Upper lobe of right lung (tissue), 1 donor: ENCODE data around the gene PHYHIPL. TPM values are rescaled to one million over a fixed set of nuclear protein-coding genes. Genes with fewer than 3 reads are reported as not detected.
"Not testable (repeated sequence)": the region's sequence is repeated elsewhere in the genome, so short reads cannot be mapped to it uniquely, and the experiment has no call there.

Source experiments
- ATAC-seq: fragments of 200-7000 bp; cut with Tn5 transposase; one replicate; pipeline ENCODE4 v1.9.1; 2020; ENCODE audit warnings: mild to moderate bottlenecking, moderate library complexity
- DNase-seq: peaks from one replicate; pipeline ENCODE4 v3.0.0-alpha.2; 2020
- H3K27ac ChIP-seq: fragments of 200-600 bp; one replicate; pipeline ENCODE4 v1.8.0; 2022
- H3K27me3 ChIP-seq: fragments of 200-600 bp; one replicate; pipeline ENCODE4 v1.8.0; 2022; ENCODE audit warnings: mild to moderate bottlenecking
- H3K36me3 ChIP-seq: fragments of 200-600 bp; one replicate; pipeline ENCODE4 v1.8.0; 2022
- H3K4me1 ChIP-seq: fragments of 200-600 bp; one replicate; pipeline ENCODE4 v1.8.0; 2022
- H3K4me3 ChIP-seq: fragments of 200-600 bp; one replicate; pipeline ENCODE4 v1.8.0; 2022; ENCODE audit warnings: mild to moderate bottlenecking
- H3K9me3 ChIP-seq: fragments of 200-600 bp; one replicate; pipeline ENCODE4 v1.8.0; 2022
- intact Hi-C: fragments of 100-400 bp; cut with DNase I; formaldehyde crosslinking; loops from one replicate; pipeline ENCODE4 v1.11.0; 2022
- total RNA-seq: library from RNA; stranded (reverse); fragmentation: NEBNext Ultra II Directional; extraction: Animal tissue kit (Norgen Biotek cat#: 25700); gene quantifications from one replicate; pipeline ENCODE4 v1.2.1, GENCODE V29; 2021
- TF ChIP-seq, protein P1 (sequence below): fragments of 200-600 bp; IDR thresholded peaks from one replicate; pipeline ENCODE4 v1.8.0; 2022; ENCODE audit warnings: antibody characterized with exemption
- donor health status: DM: no; HTN: yes; CAD: no; lungs with severe emphysema.

The PHYHIPL gene
- total RNA-seq, 1 donor from 2014 or later, result not detected

- no peaks in the 10 kb centered on the region for H3K36me3 ChIP-seq
- H3K4me1 ChIP-seq, result no peaks in the 10 kb centered on the region
- H3K9me3 ChIP-seq, result no peaks in the 10 kb centered on the region
- TF ChIP-seq, protein P1, sequence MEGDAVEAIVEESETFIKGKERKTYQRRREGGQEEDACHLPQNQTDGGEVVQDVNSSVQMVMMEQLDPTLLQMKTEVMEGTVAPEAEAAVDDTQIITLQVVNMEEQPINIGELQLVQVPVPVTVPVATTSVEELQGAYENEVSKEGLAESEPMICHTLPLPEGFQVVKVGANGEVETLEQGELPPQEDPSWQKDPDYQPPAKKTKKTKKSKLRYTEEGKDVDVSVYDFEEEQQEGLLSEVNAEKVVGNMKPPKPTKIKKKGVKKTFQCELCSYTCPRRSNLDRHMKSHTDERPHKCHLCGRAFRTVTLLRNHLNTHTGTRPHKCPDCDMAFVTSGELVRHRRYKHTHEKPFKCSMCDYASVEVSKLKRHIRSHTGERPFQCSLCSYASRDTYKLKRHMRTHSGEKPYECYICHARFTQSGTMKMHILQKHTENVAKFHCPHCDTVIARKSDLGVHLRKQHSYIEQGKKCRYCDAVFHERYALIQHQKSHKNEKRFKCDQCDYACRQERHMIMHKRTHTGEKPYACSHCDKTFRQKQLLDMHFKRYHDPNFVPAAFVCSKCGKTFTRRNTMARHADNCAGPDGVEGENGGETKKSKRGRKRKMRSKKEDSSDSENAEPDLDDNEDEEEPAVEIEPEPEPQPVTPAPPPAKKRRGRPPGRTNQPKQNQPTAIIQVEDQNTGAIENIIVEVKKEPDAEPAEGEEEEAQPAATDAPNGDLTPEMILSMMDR, result no peak
- ATAC-seq (peak; percentile 39), DNase-seq (no peak)
- no peaks in the 10 kb centered on the region for H3K27me3 ChIP-seq
- H3K4me3 ChIP-seq, result no peak overlapping the region
- intact Hi-C loops, result no loop called here
- no peak overlapping the region for H3K27ac ChIP-seq
Observed at GRCh38 chr10:59222788-59223187, 46.3 kb downstream of the PHYHIPL start.

- H3K4me1 ChIP-seq, DNase-seq, H3K36me3 ChIP-seq, H3K27ac ChIP-seq, H3K27me3 ChIP-seq, intact Hi-C loops, H3K9me3 ChIP-seq, ATAC-seq, H3K4me3 ChIP-seq: not testable (repeated sequence)
Observed at GRCh38 chr10:59223597-59223996, 47.2 kb downstream of the PHYHIPL start.

DNA sequence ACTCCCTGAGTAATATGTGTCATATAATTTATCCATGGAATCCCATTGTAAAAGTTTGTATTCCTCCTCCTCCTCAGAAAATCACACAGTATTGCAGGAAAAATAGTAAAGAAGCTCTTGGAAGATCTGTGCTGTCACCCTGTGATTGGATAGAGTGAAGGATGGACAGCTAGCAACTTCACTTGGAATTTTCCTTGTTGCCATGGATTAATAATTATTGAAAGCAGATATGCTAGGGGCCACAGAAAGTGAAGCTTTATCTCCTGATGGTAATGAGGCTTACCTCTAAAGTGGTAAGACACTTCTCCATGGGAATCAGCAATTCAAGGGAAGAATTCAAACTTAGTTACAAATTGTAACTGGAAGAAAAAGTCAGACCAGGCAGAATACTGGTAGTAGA lies 48.8 kb downstream of the PHYHIPL start:
- DNase-seq (no peak), ATAC-seq (no peak)
- Histone ChIP-seq H3K4me3 (no peak overlapping the region), H3K27me3 (no peaks in the 10 kb centered on the region), H3K4me1 (no peaks in the 10 kb centered on the region), H3K27ac (no peak overlapping the region), H3K9me3 (no peaks in the 10 kb centered on the region), H3K36me3 (no peaks in the 10 kb centered on the region)
- intact Hi-C loops, result no loop called here
- TF ChIP-seq, protein P1, result no peak

- H3K4me3 ChIP-seq, result no peak overlapping the region
- H3K36me3 ChIP-seq, result no peaks in the 10 kb centered on the region
- TF ChIP-seq, protein P1, result no peak
- no peaks in the 10 kb centered on the region for H3K27me3 ChIP-seq
- no peak for DNase-seq
- no peak overlapping the region for H3K27ac ChIP-seq
- H3K9me3 ChIP-seq, result no peaks in the 10 kb centered on the region
- no peaks in the 10 kb centered on the region for H3K4me1 ChIP-seq
- no peak for ATAC-seq
- intact Hi-C loops, result no loop called here
Observed at GRCh38 chr10:59227136-59227673, 50.8 kb downstream of the PHYHIPL start.

DNA sequence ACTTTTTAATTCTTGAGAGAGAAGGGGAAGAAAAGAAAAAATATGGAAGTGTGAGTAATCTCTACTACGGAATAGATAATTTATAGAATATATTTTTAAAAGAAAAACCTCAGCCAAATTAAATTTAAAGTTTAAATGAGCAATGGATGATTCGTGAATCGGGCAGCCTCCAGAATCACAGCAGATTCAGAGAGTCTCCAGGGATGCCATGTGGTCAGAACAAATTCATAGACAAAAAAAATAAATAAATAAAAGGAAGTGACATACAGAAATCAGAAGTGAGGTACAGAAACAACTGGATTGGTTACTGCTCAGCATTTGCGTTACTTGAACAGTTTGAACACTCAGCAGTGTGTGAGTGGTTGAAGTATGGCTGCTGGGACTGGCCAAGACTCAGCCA lies 53.0 kb downstream of the PHYHIPL start:
- ATAC-seq (no peak), DNase-seq (no peak)
- no peak overlapping the region for H3K27ac ChIP-seq
- H3K27me3 ChIP-seq, result no peaks in the 10 kb centered on the region
- TF ChIP-seq, protein P1, result no peak
- no peaks in the 10 kb centered on the region for H3K36me3 ChIP-seq
- no peak overlapping the region for H3K4me3 ChIP-seq
- intact Hi-C loops, result no loop called here
- no peaks in the 10 kb centered on the region for H3K9me3 ChIP-seq
- H3K4me1 ChIP-seq, result no peaks in the 10 kb centered on the region

GRCh38 chr10:59234194-59234593 lies 57.8 kb downstream of the PHYHIPL start:
- TF ChIP-seq, protein P1, result no peak
- Histone ChIP-seq H3K27ac (no peak overlapping the region), H3K4me3 (no peak overlapping the region), H3K27me3 (no peaks in the 10 kb centered on the region), H3K36me3 (no peaks in the 10 kb centered on the region), H3K9me3 (no peaks in the 10 kb centered on the region), H3K4me1 (no peaks in the 10 kb centered on the region)
- no peak for DNase-seq
- intact Hi-C loops, result loop anchor here (10.0 kb wide), 1 partner anchor 351 kb away; no protein-coding TSS in a partner anchor
- ATAC-seq, result no peak
